ENCODE measurements around the gene CDC42EP1. TPM values are rescaled to one million over a fixed set of nuclear protein-coding genes. Genes with fewer than 3 reads are reported as not detected.
A peak's percentile ranks its signal among the peaks of the same experiment; 100 is the strongest.
"Not testable (repeated sequence)": the region's sequence is repeated elsewhere in the genome, so short reads cannot be mapped to it uniquely, and the experiment has no call there.

Gene CDC42EP1
- total RNA-seq, 2 donors from 2014 or later, result 28.6 to 97.0 TPM

DNA sequence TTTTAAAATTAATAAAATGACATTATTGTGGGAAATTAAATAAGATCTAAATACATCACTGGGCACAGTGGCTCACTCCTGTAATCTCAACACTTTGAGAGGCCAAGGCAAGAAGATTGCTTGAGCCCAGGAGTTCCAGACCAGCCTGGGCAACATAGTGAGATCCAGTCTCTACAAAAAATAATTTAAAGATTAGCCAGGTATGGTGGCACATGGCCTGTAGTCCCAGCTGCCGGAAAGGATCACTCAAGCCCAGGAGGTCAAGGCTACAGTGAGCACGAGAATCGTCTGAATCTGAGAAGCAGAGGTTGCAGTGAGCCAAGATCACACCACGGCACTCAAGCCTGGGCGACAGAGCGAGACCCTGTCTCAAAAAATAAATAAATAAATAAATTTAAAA is 25.1 kb upstream of the CDC42EP1 start:
- TF ChIP-seq POLR2AphosphoS5 (IDR thresholded peaks at IDR 0.05) (no peak), POLR2A (IDR thresholded peaks at IDR 0.05) (no peak), CTCF (IDR thresholded peaks at IDR 0.05) (no peak)
- Histone ChIP-seq H3K27me3 (replicated peaks; ENCODE audit: insufficient read depth) (no peaks in the 10 kb centered on the region), H3K36me3 (no peaks in the 10 kb centered on the region), H3K4me3 (no peak overlapping the region), H3K9me3 (no peaks in the 10 kb centered on the region), H3K4me1 (replicated peaks) (no peaks in the 10 kb centered on the region), H3K27ac (no peak overlapping the region)
- DNase-seq (ENCODE audit: low spot score), result no peak
- 91% methylated on average over 6 of the region's 6 CpGs for WGBS
- intact Hi-C loops (cut with DNase I), result loop anchor here (10.0 kb wide), 1 partner anchor 60 kb away; no protein-coding TSS in a partner anchor

DNA sequence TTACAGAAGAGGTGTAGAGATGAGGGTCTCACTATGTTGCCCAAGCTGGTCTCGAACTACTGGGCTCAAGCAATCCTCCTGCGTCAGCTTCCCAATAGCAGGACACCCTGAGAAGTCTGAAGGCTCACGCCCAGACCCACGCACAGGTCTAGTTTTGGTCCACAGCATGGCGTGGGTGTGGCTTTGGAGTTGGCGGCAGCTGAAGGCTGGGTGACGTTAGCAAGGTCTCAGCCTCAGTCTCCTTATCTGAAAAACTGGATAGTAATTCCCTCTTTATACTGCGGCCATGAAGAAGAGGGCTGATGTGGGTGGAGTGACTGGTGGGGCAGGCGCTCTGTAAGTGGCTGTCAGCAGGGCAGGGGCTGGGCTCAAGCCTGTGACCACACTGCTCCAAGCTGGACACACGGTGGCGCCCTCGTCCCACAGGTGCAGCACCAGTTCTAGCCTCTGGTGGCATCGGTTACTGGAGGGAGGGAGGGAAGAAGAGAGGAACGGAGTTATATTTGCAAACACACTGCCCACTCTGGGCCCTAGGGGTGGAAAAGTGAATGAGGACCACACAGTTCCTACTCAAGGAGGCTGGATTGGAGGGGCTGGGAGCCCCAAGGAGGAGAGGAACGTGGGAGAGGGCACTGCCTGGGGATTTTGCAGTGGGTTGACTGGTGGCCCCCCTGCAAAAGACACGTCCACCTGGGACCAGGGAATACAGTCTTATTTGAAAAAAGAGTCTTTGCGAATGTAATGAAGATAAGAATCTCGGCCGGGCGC is 21.5 kb upstream of the CDC42EP1 start:
- peak; percentile 89 for DNase-seq (ENCODE audit: low spot score)
- H3K9me3 ChIP-seq, result no peaks in the 10 kb centered on the region
- TF ChIP-seq POLR2AphosphoS5 (IDR thresholded peaks at IDR 0.05), result peak; percentile 67
- no peak for TF ChIP-seq POLR2A (IDR thresholded peaks at IDR 0.05)
- TF ChIP-seq CTCF (IDR thresholded peaks at IDR 0.05), result peak; percentile 74 to 100 (median 91)
- no peak overlapping the region for H3K4me3 ChIP-seq
- WGBS, result 17% methylated on average over 19 of the region's 20 CpGs
- no peaks in the 10 kb centered on the region for H3K27me3 ChIP-seq (replicated peaks; ENCODE audit: insufficient read depth)
- no peaks in the 10 kb centered on the region for H3K36me3 ChIP-seq
- intact Hi-C loops (cut with DNase I), result loop anchor here (2.0 to 10.0 kb wide), 2 partner anchors 30 to 56 kb away; no protein-coding TSS in a partner anchor
- H3K27ac ChIP-seq, result no peak overlapping the region
- no peaks in the 10 kb centered on the region for H3K4me1 ChIP-seq (replicated peaks)

- not testable (repeated sequence) for H3K36me3 ChIP-seq; H3K27ac ChIP-seq; H3K4me3 ChIP-seq; H3K9me3 ChIP-seq; H3K27me3 ChIP-seq (replicated peaks; ENCODE audit: insufficient read depth); H3K4me1 ChIP-seq (replicated peaks); DNase-seq (ENCODE audit: low spot score)
- WGBS, result 95% methylated on average over 6 of the region's 6 CpGs
- intact Hi-C loops (cut with DNase I), result loop anchor here (2.0 to 10.0 kb wide), 2 partner anchors 29 to 55 kb away; no protein-coding TSS in a partner anchor
Measured at GRCh38 chr22:37539790-37540189, 20.5 kb upstream of the CDC42EP1 start.

GRCh38 chr22:37542416-37542815 is 17.9 kb upstream of the CDC42EP1 start:
- H3K27ac ChIP-seq; H3K27me3 ChIP-seq (replicated peaks; ENCODE audit: insufficient read depth); DNase-seq (ENCODE audit: low spot score); intact Hi-C loops (cut with DNase I); H3K9me3 ChIP-seq; H3K36me3 ChIP-seq; H3K4me1 ChIP-seq (replicated peaks); H3K4me3 ChIP-seq: not testable (repeated sequence)
- 90% methylated on average over 4 of the region's 4 CpGs for WGBS

GRCh38 chr22:37542959-37543358 is 17.3 kb upstream of the CDC42EP1 start:
- DNase-seq (ENCODE audit: low spot score), result no peak
- intact Hi-C loops (cut with DNase I), result no loop called here
- Histone ChIP-seq H3K4me1 (replicated peaks) (peaks cover 7% of the 10 kb centered on the region), H3K36me3 (no peaks in the 10 kb centered on the region), H3K27ac (no peak overlapping the region), H3K4me3 (no peak overlapping the region), H3K9me3 (no peaks in the 10 kb centered on the region), H3K27me3 (replicated peaks; ENCODE audit: insufficient read depth) (no peaks in the 10 kb centered on the region)
- 94% methylated on average over 7 of the region's 7 CpGs for WGBS
- TF ChIP-seq POLR2A (IDR thresholded peaks at IDR 0.05), result no peak
- no peak for TF ChIP-seq CTCF (IDR thresholded peaks at IDR 0.05)
- no peak for TF ChIP-seq POLR2AphosphoS5 (IDR thresholded peaks at IDR 0.05)
